HL-60 (cell line): Measurements from ENCODE around the gene DSCAML1.

Source experiments
- DNase-seq, 2 experiments: peaks; one replicate each; pipeline ENCODE4 v3.0.0-alpha.2; 2010 to 2020; ENCODE audit warnings: low read depth in 1 of 2, low spot score in 1 of 2
- H3K27ac ChIP-seq: fragments of 250-450 bp; sonication (Bioruptor Pico); replicated peaks from 2 replicates; pipeline ENCODE4 v1.5.1; 2020; ENCODE audit warnings: mild to moderate bottlenecking, moderate library complexity
- H3K27me3 ChIP-seq: fragments of 250-450 bp; sonication (Bioruptor Pico); 2 replicates; pipeline ENCODE4 v1.5.1; 2021; ENCODE audit warnings: mild to moderate bottlenecking, moderate library complexity; ENCODE audit not compliant: insufficient read depth, poor library complexity, severe bottlenecking
- H3K4me3 ChIP-seq: replicated peaks from 2 replicates; pipeline ENCODE4 v1.5.1; 2011; ENCODE audit warnings: mild to moderate bottlenecking, control low read depth, low read length; ENCODE audit not compliant: insufficient read depth
- CTCF ChIP-seq: IDR thresholded peaks from one replicate; pipeline ENCODE4 v1.5.1; 2011; ENCODE audit warnings: low read length, control low read depth, inconsistent platforms; ENCODE audit not compliant: insufficient read depth
- GABPA ChIP-seq: IDR thresholded peaks from 2 replicates; pipeline ENCODE4 v1.6.1; 2012; ENCODE audit warnings: low read depth
- POLR2AphosphoS5 ChIP-seq: IDR thresholded peaks from 2 replicates; pipeline ENCODE4 v1.6.1; 2012; ENCODE audit warnings: low read depth
- REST ChIP-seq: IDR thresholded peaks from 2 replicates; pipeline ENCODE4 v1.6.1; 2012; ENCODE audit warnings: low read depth; ENCODE audit not compliant: insufficient replicate concordance
- SPI1 ChIP-seq: IDR thresholded peaks from 2 replicates; pipeline ENCODE4 v1.6.1; 2012; ENCODE audit warnings: low read depth, mild to moderate bottlenecking, borderline replicate concordance

The DSCAML1 gene

GRCh38 chr11:117786135-117786870, 10.7 kb downstream of the DSCAML1 start:
- peaks cover 6% of the 10 kb centered on the region for H3K27me3 ChIP-seq
- no peak for DNase-seq
- H3K27ac ChIP-seq = no peak overlapping the region
- TF ChIP-seq POLR2AphosphoS5 = no peak
- no peak for TF ChIP-seq SPI1
- no peak overlapping the region for H3K4me3 ChIP-seq

- Histone ChIP-seq H3K27me3 (peaks cover 8% of the 10 kb centered on the region), H3K27ac (no peak overlapping the region), H3K4me3 (no peak overlapping the region)
- no peak for DNase-seq
- TF ChIP-seq REST (no peak), SPI1 (no peak), CTCF (no peak), POLR2AphosphoS5 (no peak), GABPA (no peak)
Measured at GRCh38 chr11:117782101-117782500, 14.9 kb downstream of the DSCAML1 start.

- no peak for TF ChIP-seq CTCF
- TF ChIP-seq GABPA = no peak
- TF ChIP-seq POLR2AphosphoS5 = no peak
- no peak for TF ChIP-seq REST
- TF ChIP-seq SPI1 = no peak
- peaks cover 8% of the 10 kb centered on the region for H3K27me3 ChIP-seq
Measured at GRCh38 chr11:117781627-117782026, 15.4 kb downstream of the DSCAML1 start.

GRCh38 chr11:117780456-117780855, 16.6 kb downstream of the DSCAML1 start:
- TF ChIP-seq SPI1 (no peak), GABPA (no peak), POLR2AphosphoS5 (no peak), CTCF (no peak), REST (no peak)
- no peak overlapping the region for H3K4me3 ChIP-seq
- no peak for DNase-seq
- H3K27ac ChIP-seq = no peak overlapping the region
- H3K27me3 ChIP-seq = peaks cover 8% of the 10 kb centered on the region

More at GRCh38 chr11:117781627-117782026, 15.4 kb downstream of the DSCAML1 start:
- Histone ChIP-seq H3K27ac (no peak overlapping the region), H3K4me3 (no peak overlapping the region)
- no peak for DNase-seq
